GM12874 (cell line): ENCODE measurements around the gene TMEM219.

Experiments
- CTCF ChIP-seq: IDR thresholded peaks from 2 replicates; pipeline ENCODE4 v1.5.1; 2011; ENCODE audit warnings: low read depth, mild to moderate bottlenecking, control low read depth, low read length, moderate library complexity; ENCODE audit not compliant: insufficient read depth

The TMEM219 gene

GRCh38 chr16:29986231-29986630 is 24.4 kb downstream of the TMEM219 start:
- no peak for TF ChIP-seq CTCF

GRCh38 chr16:29986931-29987330 is 25.1 kb downstream of the TMEM219 start:
- TF ChIP-seq CTCF = no peak

- no peak for TF ChIP-seq CTCF
Measured at GRCh38 chr16:29987371-29988085, 25.6 kb downstream of the TMEM219 start.

GRCh38 chr16:29988346-29989075 is 26.6 kb downstream of the TMEM219 start:
- no peak for TF ChIP-seq CTCF

- no peak for TF ChIP-seq CTCF
Measured at GRCh38 chr16:29989111-29989858, 27.4 kb downstream of the TMEM219 start.

GRCh38 chr16:29990034-29990433 is 28.2 kb downstream of the TMEM219 start:
- TF ChIP-seq CTCF = no peak

GRCh38 chr16:29990883-29991570 is 29.1 kb downstream of the TMEM219 start:
- TF ChIP-seq CTCF = no peak
